ENCODE data around the gene USP17L18. TPM values are rescaled to one million over a fixed set of nuclear protein-coding genes. Genes with fewer than 3 reads are reported as not detected.
"Not testable (repeated sequence)": the region's sequence is repeated elsewhere in the genome, so short reads cannot be mapped to it uniquely, and the experiment has no call there.

USP17L18 gene
- total and polyA plus RNA-seq, 7 experiments from 2014 or later = not detected

DNA sequence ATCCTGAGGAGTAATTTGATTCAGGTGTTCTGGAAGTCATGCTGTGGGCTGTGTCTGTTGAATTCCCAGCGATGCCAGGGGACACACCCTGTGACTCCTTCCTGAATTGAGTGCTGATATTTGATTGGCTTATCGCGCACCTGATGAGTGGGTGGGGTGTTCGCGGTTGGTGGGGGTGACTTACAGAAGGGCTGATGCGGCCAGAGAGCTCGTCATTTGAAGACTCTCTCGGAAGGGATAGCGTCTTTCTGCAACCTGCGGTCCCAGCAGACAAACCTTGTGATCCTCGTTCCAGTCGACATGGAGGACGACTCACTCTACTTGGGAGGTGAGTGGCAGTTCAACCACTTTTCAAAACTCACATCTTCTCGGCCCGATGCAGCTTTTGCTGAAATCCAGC is 14.3 kb upstream of the USP17L18 start, which contains the start of gene USP17L15:
Gene USP17L15 (plus strand): TSS at position 301 of the 400 bp plus-strand sequence. CDS start 0 bp downstream, at position 301.
- H3K27ac ChIP-seq (ENCODE audit: low read depth, low read length); H3K9me3 ChIP-seq (ENCODE audit: control insufficient read depth in 2 of 3, low read length in 3 of 3); H3K9me3 Mint-ChIP-seq; ATAC-seq; H3K27me3 ChIP-seq (ENCODE audit: control insufficient read depth in 2 of 2, insufficient read depth in 2 of 2, low read length in 2 of 2); H3K4me3 Mint-ChIP-seq; CTCF ChIA-PET; H3K36me3 ChIP-seq (ENCODE audit: control insufficient read depth in 2 of 3, insufficient read depth in 3 of 3, low read length in 3 of 3); H3K27ac Mint-ChIP-seq; H3K4me1 Mint-ChIP-seq; H3K4me3 ChIP-seq (ENCODE audit: low read length); H3K36me3 Mint-ChIP-seq; intact Hi-C loops (cut with micrococcal nuclease); POLR2A ChIA-PET; DNase-seq; H3K4me1 ChIP-seq (ENCODE audit: control insufficient read depth in 2 of 2, insufficient read depth in 2 of 2, low read length in 2 of 2); H3K27me3 Mint-ChIP-seq: not testable (repeated sequence)

DNA sequence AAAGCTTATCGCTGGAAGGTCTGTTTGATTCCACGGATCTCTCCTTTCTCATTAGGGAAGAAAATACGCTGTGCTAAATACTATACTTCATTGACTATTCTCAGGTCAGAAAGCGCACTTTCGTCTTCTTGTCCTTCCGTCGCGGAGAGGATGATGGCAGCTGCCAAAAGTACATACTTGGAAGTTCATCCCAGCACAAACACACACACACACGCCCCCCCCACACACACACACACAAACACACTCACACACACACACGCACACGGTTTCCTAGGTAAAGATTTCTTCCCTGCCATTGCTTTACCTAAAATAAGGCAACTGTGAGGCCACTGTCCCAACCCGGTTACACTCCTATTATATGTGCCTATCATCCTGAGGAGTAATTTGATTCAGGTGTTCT is 10.0 kb upstream of the USP17L18 start:
- H3K4me3 ChIP-seq (ENCODE audit: low read length); H3K27ac ChIP-seq (ENCODE audit: low read depth, low read length); H3K4me1 ChIP-seq (ENCODE audit: control insufficient read depth in 2 of 2, insufficient read depth in 2 of 2, low read length in 2 of 2); H3K4me1 Mint-ChIP-seq; H3K27me3 ChIP-seq (ENCODE audit: control insufficient read depth in 2 of 2, insufficient read depth in 2 of 2, low read length in 2 of 2); ATAC-seq; H3K9me3 ChIP-seq (ENCODE audit: control insufficient read depth in 2 of 3, low read length in 3 of 3); H3K9me3 Mint-ChIP-seq; H3K27me3 Mint-ChIP-seq; CTCF ChIA-PET; POLR2A ChIA-PET; DNase-seq; H3K36me3 Mint-ChIP-seq; H3K36me3 ChIP-seq (ENCODE audit: control insufficient read depth in 2 of 3, insufficient read depth in 3 of 3, low read length in 3 of 3); H3K27ac Mint-ChIP-seq; intact Hi-C loops (cut with micrococcal nuclease); H3K4me3 Mint-ChIP-seq: not testable (repeated sequence)

DNA sequence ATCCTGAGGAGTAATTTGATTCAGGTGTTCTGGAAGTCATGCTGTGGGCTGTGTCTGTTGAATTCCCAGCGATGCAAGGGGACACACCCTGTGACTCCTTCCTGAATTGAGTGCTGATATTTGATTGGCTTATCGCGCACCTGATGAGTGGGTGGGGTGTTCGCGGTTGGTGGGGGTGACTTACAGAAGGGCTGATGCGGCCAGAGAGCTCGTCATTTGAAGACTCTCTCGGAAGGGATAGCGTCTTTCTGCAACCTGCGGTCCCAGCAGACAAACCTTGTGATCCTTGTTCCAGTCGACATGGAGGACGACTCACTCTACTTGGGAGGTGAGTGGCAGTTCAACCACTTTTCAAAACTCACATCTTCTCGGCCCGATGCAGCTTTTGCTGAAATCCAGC is 4.9 kb upstream of the USP17L18 start, which contains the start of gene USP17L17:
Gene USP17L17 (plus strand): TSS at position 301 of the 400 bp plus-strand sequence. CDS start 0 bp downstream, at position 301.
- DNase-seq; POLR2A ChIA-PET; H3K36me3 ChIP-seq (ENCODE audit: control insufficient read depth in 2 of 3, insufficient read depth in 3 of 3, low read length in 3 of 3); H3K27me3 Mint-ChIP-seq; H3K4me3 ChIP-seq (ENCODE audit: low read length); H3K27ac ChIP-seq (ENCODE audit: low read depth, low read length); H3K9me3 Mint-ChIP-seq; H3K4me1 Mint-ChIP-seq; H3K4me1 ChIP-seq (ENCODE audit: control insufficient read depth in 2 of 2, insufficient read depth in 2 of 2, low read length in 2 of 2); H3K4me3 Mint-ChIP-seq; H3K9me3 ChIP-seq (ENCODE audit: control insufficient read depth in 2 of 3, low read length in 3 of 3); ATAC-seq; H3K36me3 Mint-ChIP-seq; CTCF ChIA-PET; intact Hi-C loops (cut with micrococcal nuclease); H3K27ac Mint-ChIP-seq; H3K27me3 ChIP-seq (ENCODE audit: control insufficient read depth in 2 of 2, insufficient read depth in 2 of 2, low read length in 2 of 2): not testable (repeated sequence)

DNA sequence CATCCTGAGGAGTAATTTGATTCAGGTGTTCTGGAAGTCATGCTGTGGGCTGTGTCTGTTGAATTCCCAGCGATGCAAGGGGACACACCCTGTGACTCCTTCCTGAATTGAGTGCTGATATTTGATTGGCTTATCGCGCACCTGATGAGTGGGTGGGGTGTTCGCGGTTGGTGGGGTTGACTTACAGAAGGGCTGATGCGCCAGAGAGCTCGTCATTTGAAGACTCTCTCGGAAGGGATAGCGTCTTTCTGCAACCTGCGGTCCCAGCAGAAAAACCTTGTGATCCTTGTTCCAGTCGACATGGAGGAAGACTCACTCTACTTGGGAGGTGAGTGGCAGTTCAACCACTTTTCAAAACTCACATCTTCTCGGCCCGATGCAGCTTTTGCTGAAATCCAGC is 4.6 kb downstream of the USP17L18 start, which contains the start of gene USP17L19:
Gene USP17L19 (plus strand): TSS at position 301 of the 400 bp plus-strand sequence. CDS start 0 bp downstream, at position 301.
- H3K4me1 Mint-ChIP-seq; intact Hi-C loops (cut with micrococcal nuclease); H3K9me3 Mint-ChIP-seq; H3K4me3 Mint-ChIP-seq; H3K27me3 Mint-ChIP-seq; H3K36me3 ChIP-seq (ENCODE audit: control insufficient read depth in 2 of 3, insufficient read depth in 3 of 3, low read length in 3 of 3); H3K27ac Mint-ChIP-seq; POLR2A ChIA-PET; H3K9me3 ChIP-seq (ENCODE audit: control insufficient read depth in 2 of 3, low read length in 3 of 3); H3K36me3 Mint-ChIP-seq; CTCF ChIA-PET; DNase-seq; ATAC-seq; H3K27ac ChIP-seq (ENCODE audit: low read depth, low read length); H3K27me3 ChIP-seq (ENCODE audit: control insufficient read depth in 2 of 2, insufficient read depth in 2 of 2, low read length in 2 of 2); H3K4me1 ChIP-seq (ENCODE audit: control insufficient read depth in 2 of 2, insufficient read depth in 2 of 2, low read length in 2 of 2); H3K4me3 ChIP-seq (ENCODE audit: low read length): not testable (repeated sequence)

DNA sequence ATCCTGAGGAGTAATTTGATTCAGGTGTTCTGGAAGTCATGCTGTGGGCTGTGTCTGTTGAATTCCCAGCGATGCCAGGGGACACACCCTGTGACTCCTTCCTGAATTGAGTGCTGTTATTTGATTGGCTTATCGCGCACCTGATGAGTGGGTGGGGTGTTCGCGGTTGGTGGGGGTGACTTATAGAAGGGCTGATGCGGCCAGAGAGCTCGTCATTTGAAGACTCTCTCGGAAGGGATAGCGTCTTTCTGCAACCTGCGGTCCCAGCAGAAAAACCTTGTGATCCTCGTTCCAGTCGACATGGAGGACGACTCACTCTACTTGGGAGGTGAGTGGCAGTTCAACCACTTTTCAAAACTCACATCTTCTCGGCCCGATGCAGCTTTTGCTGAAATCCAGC is 9.4 kb downstream of the USP17L18 start, which contains the start of gene USP17L20:
Gene USP17L20 (plus strand): TSS at position 301 of the 400 bp plus-strand sequence. CDS start 0 bp downstream, at position 301.
- H3K27ac Mint-ChIP-seq; H3K4me3 Mint-ChIP-seq; H3K9me3 ChIP-seq (ENCODE audit: control insufficient read depth in 2 of 3, low read length in 3 of 3); H3K9me3 Mint-ChIP-seq; CTCF ChIA-PET; H3K4me1 ChIP-seq (ENCODE audit: control insufficient read depth in 2 of 2, insufficient read depth in 2 of 2, low read length in 2 of 2); POLR2A ChIA-PET; H3K36me3 Mint-ChIP-seq; H3K27ac ChIP-seq (ENCODE audit: low read depth, low read length); ATAC-seq; H3K27me3 ChIP-seq (ENCODE audit: control insufficient read depth in 2 of 2, insufficient read depth in 2 of 2, low read length in 2 of 2); DNase-seq; H3K36me3 ChIP-seq (ENCODE audit: control insufficient read depth in 2 of 3, insufficient read depth in 3 of 3, low read length in 3 of 3); H3K4me3 ChIP-seq (ENCODE audit: low read length); intact Hi-C loops (cut with micrococcal nuclease); H3K27me3 Mint-ChIP-seq; H3K4me1 Mint-ChIP-seq: not testable (repeated sequence)

- H3K4me3 ChIP-seq (ENCODE audit: low read length); ATAC-seq; CTCF ChIA-PET; H3K9me3 Mint-ChIP-seq; H3K36me3 ChIP-seq (ENCODE audit: control insufficient read depth in 2 of 3, insufficient read depth in 3 of 3, low read length in 3 of 3); H3K36me3 Mint-ChIP-seq; H3K4me1 ChIP-seq (ENCODE audit: control insufficient read depth in 2 of 2, insufficient read depth in 2 of 2, low read length in 2 of 2); DNase-seq; intact Hi-C loops (cut with micrococcal nuclease); H3K27me3 ChIP-seq (ENCODE audit: control insufficient read depth in 2 of 2, insufficient read depth in 2 of 2, low read length in 2 of 2); H3K27ac Mint-ChIP-seq; H3K4me1 Mint-ChIP-seq; H3K27me3 Mint-ChIP-seq; H3K9me3 ChIP-seq (ENCODE audit: control insufficient read depth in 2 of 3, low read length in 3 of 3); H3K4me3 Mint-ChIP-seq; H3K27ac ChIP-seq (ENCODE audit: low read depth, low read length); POLR2A ChIA-PET: not testable (repeated sequence)
Observed at GRCh38 chr4:9262572-9262971, 14.1 kb downstream of the USP17L18 start, which contains the start of gene USP17L21. Gene USP17L21, plus strand, starts transcription at chr4:9262872. Its CDS starts 0 bp downstream, at chr4:9262872.

DNA sequence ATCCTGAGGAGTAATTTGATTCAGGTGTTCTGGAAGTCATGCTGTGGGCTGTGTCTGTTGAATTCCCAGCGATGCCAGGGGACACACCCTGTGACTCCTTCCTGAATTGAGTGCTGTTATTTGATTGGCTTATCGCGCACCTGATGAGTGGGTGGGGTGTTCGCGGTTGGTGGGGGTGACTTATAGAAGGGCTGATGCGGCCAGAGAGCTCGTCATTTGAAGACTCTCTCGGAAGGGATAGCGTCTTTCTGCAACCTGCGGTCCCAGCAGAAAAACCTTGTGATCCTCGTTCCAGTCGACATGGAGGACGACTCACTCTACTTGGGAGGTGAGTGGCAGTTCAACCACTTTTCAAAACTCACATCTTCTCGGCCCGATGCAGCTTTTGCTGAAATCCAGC is 18.9 kb downstream of the USP17L18 start, which contains the start of gene USP17L22:
Gene USP17L22 (plus strand): TSS at position 301 of the 400 bp plus-strand sequence. CDS start 0 bp downstream, at position 301.
- H3K9me3 ChIP-seq (ENCODE audit: control insufficient read depth in 2 of 3, low read length in 3 of 3); H3K4me3 Mint-ChIP-seq; H3K4me1 ChIP-seq (ENCODE audit: control insufficient read depth in 2 of 2, insufficient read depth in 2 of 2, low read length in 2 of 2); intact Hi-C loops (cut with micrococcal nuclease); H3K27me3 ChIP-seq (ENCODE audit: control insufficient read depth in 2 of 2, insufficient read depth in 2 of 2, low read length in 2 of 2); H3K27ac ChIP-seq (ENCODE audit: low read depth, low read length); CTCF ChIA-PET; H3K9me3 Mint-ChIP-seq; POLR2A ChIA-PET; H3K36me3 Mint-ChIP-seq; ATAC-seq; H3K4me1 Mint-ChIP-seq; H3K4me3 ChIP-seq (ENCODE audit: low read length); H3K36me3 ChIP-seq (ENCODE audit: control insufficient read depth in 2 of 3, insufficient read depth in 3 of 3, low read length in 3 of 3); H3K27ac Mint-ChIP-seq; H3K27me3 Mint-ChIP-seq; DNase-seq: not testable (repeated sequence)

All from naive thymus-derived CD4-positive, alpha-beta T cell (primary cell).